Anterior cingulate cortex (tissue), 58 donors: ENCODE measurements around the gene GNB1L.
A peak's percentile ranks its signal among the peaks of the same experiment; 100 is the strongest.

Experiments
- DNase-seq, 58 donors: peaks; one replicate each; lab custom pipeline; 2025; lab: John Stamatoyannopoulos, UW

The GNB1L gene

DNA sequence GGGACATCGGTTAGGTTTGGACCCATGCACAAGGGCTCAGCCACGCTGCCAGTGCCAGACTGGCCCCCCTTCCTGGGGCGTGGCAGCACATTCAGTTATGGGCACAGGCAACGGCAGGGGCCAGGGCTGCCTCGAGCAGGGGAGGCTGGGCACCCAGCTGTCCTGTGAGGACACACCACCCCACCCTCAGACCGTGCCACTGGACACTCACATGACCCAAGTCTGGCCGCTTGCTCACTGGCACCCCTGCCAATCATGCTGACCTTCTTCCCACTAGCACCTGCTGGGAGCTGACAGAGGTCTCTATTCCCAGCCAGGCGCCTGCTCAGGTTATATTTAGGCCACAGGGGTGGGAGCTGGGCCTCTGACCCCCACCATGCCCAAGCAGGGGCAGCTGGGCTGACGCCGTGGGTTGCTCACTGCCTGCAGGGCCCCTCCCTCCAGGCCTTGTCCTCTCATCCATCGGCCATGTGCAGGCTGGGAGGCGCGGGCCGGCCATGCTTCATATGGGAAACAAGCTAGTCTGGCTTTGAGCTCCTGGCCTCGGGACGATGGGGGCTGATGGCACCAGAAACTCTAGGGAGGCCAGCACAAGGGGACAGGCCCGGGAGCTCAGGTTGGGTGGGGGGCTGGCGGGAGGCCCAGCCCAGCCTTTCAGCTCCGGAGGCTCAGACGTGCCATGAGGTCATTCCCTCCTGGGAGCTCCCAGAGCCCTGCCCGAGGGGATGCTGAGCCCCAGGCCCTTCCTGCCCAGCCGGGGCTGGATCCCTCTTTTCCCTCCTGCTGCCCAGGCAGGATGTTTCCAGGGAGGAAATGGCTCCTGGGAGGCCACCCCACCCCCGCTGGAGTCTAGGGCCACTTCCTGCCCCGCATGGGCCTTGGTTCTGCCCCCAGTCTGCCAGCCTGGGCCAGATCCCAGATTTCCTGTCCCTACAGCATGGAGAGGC is 109.2 kb downstream of the GNB1L start:
- DNase-seq = peak in 1 of 58 donors; percentile 8

DNA sequence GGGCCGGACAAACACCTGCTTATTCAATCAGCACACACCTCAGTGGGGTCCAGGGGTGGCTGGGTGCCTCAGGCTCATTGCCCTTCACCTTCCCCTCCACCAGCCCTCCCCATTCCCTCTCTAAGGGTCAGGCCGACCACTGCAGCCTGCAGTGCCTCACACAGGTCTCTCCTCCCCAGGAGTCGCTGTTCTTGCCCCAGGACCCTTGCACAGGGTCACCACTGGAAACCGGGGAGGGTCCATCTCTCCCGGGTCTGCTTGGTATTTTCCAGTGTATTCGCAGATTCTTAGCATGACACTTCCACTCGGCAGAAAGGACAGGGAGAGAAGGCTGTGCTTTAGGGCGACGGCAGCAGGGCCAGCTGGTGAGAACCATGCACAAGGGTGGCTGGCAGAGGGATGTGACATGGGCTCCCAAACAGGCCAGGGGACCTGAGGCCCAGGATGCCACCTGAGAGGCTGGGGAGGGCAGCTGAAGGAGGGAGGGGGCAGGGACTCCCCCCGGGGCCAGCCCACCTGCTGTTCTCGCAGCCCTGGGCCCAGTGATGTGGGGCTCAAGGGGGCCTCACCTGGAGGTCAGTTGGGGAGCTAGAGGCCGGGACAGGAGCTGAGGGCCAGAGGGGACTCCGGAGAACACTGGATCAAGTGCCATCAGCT is 110.2 kb downstream of the GNB1L start:
- DNase-seq = no peak

DNA sequence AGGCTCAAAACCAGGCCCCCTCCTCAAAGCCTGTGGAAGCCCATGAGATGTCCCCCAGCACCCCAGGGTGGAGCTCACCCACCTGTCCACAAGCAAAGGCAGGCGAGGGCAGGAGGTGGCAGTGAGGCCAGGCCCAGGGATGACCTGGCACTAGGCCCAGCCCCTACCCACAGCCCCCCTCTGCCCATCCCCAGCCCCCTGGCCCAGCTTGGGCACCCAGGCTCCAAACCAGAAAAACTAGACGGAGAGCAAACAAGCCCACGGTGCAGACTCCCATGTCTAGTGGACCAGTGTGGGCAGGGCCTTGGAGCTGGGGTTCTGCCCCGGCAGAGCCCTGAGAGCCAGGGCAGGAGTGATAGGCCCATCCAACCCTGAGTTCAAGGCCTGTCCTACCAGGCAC is 111.0 kb downstream of the GNB1L start:
- DNase-seq = no peak

- no peak for DNase-seq
These were observed 111.6 kb downstream of the GNB1L start for GRCh38 chr22:19743081-19743480.

- DNase-seq = peak in 1 of 58 donors; percentile 20
These were observed 112.3 kb downstream of the GNB1L start for GRCh38 chr22:19742160-19743066.

DNA sequence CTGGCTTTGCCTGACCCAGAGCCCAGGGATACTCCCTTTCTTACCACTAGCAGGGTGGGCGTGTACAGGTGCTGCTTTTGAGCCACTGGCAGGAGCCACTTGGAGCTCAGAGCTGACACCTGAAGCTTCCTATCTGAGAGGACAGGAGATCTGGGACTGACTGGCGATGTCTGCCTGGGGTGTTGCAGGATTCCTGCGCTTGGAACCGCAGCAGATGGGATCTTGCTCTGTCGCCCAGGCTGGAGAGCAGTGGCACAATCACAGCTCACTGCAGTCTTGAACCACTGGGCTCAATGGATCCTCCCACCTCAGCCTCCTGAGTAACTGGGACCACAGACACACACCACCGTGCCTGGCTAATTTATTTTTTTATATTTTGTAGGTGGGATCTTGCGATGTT is 113.6 kb downstream of the GNB1L start:
- DNase-seq = no peak

DNA sequence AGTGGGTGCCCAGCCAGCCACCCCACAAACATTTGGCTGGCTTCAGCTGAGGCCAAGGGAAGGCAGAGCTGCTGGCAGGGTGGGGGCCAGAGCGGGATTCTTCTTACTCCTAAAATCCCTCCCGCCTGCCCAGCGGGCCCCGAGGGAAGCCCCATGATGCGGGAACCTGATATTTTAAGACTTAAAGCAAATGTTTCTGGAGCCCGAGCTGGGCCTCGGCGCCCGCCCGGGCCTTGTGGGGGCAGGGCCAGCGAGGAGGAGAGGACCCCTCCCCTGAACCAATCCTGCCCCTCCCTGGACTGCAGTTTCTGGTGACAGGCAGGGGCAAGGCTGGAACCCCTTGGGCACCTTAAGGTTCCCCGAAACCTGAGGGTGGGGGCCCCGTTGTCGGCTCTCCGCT is 114.1 kb downstream of the GNB1L start:
- DNase-seq = no peak

DNA sequence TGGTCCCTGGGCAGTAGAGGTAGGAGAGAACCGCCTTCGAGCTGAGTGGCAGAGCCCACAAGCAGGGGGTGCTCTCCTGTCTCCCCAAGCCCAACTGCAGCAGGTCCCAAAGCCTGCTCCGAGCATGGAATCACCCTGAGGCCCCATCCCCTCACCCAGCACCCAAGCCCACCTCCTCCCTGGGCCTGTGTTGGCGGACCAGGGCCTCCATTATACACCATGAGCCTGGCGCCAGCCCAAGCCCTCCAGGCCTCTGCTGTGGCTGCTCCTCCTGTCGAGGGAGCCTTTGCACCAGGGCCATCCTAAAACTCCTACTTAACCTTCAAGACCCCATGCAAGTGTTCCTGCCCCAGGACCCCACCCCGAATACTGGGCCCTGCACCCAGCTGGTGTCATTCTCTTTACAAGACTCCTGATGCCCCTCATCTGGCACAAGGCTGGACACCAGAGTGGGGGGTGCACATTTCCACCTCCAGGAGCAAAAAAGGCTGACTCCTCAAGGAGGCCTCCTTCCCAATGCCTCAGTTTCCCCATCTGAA is 114.7 kb downstream of the GNB1L start:
- DNase-seq = no peak

- DNase-seq = no peak
These were observed 115.2 kb downstream of the GNB1L start for GRCh38 chr22:19739448-19739895.

DNA sequence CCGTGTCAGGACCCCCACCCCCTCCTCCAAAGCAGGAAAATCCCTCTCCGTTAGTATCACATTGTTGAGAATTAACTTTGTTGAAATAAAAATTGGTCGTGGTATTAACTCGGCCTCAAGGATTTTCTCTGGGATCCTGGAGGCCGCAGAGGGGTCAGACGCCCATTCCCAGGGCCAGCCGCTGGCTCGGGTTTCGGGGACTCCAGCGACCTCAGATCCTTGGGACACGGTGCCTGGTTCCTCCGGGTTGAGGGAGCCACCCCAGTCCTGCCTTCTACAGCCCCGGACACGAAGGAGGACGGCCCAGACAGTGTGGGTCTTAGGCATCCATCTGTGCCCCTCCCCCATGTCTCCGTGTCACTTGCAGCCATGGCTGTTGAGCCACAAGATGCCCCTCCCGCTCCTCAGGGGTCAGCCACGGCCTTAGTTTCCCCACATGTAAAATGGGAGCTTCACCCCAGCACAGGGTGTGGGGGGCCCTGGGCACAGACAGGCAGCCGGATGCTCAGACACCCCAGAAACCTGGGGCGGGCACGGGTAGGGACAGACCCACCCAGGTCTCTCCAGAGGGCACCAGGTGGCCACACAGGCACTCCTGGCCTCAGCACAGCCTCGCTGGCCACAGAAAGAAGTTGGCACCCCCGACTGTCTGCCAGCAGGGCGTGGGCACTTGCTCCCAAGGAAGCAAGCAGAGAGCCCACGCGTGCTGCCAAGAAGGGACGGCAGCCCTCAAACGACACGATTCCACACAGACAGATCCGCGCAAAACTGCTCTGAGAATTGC is 115.8 kb downstream of the GNB1L start:
- DNase-seq = peak in 2 of 58 donors; percentile 20 to 39

DNA sequence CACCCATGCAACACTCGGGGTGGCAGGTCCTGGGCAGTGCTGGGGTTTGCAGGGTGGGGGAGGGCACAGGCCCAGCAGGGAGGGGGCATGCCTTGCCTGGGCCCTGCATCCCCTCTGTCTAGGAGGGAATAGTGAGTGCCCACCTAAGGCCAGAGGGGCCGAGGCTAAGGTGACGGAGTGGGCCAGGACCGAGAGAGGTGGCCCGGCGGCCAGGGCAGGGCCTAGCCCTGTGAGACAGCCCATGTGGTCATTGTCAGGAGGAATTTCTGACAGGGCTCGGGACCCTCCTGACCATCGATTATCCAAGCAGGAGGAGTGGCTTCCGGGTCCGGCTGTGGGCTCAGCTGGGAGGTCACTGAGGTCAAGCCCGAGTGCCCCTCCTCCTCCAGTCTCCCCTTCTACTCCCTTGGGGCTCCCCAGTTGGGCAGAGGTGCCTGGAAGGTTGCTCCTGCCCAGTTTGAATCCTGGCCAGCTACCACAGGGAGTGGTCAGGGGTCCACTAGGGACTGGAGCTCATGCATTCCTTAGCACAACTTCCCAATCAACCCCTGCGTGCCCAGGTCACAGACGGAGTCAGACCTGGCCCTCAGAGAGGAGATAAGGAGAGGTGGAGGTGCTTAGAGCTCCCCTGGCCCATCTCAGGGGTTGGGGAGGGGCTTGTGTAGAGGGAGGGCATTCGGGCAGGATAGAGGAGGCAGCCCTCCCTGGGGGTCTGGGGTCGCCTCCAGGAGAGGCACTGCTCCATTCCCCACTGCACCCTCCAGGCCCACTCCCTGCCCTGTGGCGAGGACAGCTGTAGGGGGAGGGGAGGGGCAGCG is 116.6 kb downstream of the GNB1L start:
- DNase-seq = no peak

DNA sequence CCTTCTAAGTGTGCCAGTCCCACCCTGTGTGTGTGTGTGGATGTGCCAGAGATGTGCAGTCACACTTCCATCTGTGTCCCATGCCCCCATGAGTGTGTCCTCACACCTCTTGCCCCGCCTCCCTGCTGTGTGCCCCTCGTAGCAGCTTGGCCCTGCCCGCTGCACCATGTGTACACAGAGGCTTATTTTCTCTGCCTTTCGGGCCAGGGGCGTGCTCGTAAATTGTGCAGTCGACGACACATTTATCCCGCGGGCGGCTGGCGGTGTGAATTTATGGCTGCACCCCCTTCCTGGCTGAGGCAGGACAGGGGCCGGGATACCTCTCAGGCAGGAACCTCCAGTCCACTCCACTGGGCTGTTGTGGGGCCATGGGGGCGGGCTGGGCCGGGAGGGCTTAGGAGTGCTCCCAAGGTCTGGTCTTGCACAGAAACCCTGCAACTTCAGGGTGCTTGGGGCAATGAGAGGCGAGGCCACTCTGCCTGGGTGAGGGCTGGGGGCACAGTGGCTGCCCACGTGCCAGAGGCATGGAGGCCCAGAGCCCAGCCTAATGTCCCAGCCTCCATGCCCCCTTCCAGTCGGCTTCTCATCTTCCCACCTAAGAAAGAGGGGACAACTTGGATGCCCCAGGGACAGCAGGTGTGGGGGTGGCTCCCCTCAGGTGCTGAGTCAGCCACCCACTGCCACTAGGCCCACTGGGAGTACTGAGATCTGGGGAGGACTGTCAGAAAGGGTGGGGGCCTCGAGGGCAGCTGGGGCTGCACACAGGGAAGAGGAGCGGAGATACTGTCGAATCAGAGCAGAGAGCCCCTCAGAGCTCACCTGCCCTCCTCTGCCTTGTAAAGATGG is 118.8 kb downstream of the GNB1L start:
- no peak for DNase-seq

DNA sequence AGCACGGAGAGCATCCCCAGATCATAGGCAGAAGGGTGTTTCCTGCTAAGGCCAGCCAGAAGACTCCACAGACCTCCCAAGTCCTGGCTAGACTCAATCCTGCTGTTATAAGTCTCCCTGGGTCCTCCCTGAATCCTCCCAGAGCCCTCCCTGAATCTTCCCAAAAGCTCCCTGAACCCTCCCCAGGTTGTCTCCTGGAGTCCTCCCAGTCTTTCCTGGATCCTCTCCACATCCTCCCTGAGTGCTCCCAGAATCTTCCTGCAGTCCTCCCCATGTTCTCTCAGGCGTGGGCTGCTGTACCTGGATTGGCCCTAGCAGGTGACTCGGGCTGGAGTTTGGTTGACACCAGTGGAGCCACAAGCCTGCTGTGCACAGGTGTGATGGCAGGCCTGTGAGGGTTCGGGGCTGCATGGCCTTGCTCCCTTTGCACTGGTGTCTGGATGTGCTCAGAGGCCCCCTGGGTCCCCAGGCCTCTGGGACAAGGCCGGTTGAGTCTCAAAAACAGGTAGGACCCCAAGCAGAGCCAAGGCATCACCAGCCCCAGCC is 119.8 kb downstream of the GNB1L start:
- no peak for DNase-seq

DNA sequence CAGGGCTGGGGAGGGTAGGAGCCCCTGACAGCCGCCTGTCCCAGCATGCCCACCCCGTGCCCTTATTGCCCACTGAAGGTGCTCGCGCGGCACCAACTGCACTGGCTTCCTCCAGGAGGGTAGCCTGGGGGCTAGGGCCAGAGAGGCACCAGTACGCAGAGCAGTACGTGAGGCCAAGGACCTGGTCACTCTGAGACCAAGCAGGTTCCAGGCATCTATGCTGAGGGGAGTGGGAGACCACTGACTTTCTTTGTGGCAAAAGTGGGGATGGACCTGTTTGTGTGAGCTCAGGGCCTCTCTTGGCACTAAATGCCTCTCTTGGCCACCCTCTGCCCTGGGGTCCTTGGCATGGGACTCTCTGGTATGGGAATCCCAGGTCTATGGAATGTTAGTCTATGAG is 120.5 kb downstream of the GNB1L start:
- DNase-seq = no peak

DNA sequence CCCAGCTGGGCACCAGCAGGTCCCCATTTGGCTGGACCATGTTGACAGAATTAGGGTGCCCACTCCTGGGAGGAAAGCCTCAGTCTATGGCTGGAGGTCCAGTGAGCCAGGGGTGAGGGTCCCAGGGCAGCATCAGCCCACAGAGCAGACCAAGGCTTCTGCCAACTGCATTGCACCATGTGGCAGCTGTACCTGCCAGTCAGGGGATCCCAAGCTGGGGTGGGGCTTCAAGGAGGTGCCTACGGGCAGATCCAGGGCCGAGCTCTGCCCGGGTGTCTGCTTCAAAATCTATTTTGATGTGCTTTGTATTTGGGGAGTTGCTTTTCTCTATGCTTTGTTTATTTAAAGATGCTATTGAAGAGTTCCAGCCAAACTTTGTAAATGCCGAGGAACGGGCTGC is 120.9 kb downstream of the GNB1L start:
- DNase-seq = no peak
